GM18867 (cell line): Measurements from ENCODE around the gene PNLIPRP1.

Experiments used
- ATAC-seq: cut with Tn5 transposase; IDR thresholded peaks from one replicate; pipeline ENCODE4 v1.9.1; 2021; ENCODE audit warnings: mild to moderate bottlenecking, moderate library complexity; ENCODE audit not compliant: unreplicated experiment

PNLIPRP1 gene

GRCh38 chr10:116598329-116598728 is 7.6 kb downstream of the PNLIPRP1 start:
- ATAC-seq, result no peak

DNA sequence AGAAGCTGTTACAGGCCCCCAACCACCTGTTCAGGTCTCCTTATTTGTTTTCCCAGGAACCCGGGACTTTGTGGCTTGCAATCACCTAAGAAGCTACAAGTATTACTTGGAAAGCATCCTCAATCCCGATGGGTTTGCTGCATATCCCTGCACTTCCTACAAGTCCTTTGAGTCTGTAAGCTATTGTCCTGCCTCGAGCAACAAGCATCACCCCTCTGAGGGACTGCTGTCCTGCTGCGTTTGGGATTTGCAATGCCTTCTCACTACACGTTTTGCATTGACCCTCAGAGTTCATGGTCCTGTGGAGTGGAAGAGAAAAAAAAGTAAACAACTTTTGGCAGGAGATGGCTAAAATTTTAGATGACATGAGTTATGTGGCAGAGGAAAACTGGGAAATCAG is 9.2 kb downstream of the PNLIPRP1 start:
- ATAC-seq, result no peak

- no peak for ATAC-seq
Measured at GRCh38 chr10:116602648-116603400, 12.1 kb downstream of the PNLIPRP1 start.

DNA sequence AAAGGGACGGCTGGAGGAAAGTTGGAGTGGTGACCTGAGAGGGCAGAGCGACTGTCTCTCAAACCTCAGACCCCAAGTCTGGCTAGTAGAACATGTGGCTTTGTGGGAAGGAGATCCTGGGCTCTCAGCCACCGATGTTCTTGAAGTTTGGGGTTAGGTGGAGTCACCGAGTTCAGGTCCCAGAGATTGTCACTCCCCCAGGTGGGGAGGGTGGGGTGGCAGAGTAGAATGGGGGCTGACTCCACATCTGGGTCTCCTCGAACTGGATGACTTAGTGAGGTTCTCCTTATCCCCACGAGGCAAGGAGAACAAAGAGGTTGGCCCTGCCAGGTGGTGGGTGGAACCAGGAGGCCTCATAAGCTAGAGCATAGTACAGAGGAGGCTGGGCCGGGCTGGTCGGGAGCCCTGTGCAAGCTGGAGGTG is 15.3 kb downstream of the PNLIPRP1 start:
- ATAC-seq, result no peak

- ATAC-seq, result no peak
Measured at GRCh38 chr10:116607336-116607735, 16.6 kb downstream of the PNLIPRP1 start.

DNA sequence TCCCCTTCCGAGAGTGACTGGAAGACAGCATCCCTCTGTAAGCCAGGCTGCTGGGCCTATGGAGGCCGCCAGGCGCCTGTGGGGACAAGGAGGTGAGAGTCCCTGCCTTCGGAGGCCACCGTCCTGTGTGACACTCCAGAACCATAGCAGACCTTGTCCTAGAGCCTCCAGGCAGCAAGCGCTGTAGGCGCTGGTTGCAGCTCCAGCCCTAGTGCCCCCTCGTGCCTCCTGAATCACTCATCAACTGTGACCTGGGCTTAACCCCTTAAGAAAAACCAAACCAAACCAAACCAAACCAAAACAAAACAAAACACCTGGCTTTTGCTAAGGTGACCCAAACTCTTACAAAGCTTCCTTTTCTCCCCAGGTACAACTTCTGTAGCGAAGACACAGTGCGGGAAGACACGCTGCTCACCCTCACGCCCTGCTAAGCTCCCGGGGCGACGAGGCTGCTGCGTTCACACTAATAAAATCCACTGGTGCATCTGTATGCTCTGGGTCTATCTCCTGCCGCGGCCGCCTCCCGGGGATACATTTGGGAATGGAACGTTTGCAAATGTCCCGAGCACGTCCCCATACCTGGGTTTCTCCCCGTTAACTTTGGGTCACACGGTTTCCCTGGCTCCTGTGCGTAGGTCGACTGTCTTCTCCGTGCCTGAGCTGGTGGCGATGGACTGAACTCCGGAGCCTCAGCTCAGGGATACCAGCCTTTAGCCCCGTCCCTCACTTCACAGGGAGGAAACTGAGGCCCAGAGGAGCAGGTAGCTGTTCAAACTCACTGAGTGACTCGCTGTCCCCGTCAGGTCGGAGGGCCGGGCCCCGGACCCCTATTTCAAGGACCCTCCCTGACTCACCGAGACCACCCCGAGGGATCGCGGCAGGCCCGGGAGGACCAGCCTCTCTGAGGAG is 18.2 kb downstream of the PNLIPRP1 start:
- no peak for ATAC-seq

DNA sequence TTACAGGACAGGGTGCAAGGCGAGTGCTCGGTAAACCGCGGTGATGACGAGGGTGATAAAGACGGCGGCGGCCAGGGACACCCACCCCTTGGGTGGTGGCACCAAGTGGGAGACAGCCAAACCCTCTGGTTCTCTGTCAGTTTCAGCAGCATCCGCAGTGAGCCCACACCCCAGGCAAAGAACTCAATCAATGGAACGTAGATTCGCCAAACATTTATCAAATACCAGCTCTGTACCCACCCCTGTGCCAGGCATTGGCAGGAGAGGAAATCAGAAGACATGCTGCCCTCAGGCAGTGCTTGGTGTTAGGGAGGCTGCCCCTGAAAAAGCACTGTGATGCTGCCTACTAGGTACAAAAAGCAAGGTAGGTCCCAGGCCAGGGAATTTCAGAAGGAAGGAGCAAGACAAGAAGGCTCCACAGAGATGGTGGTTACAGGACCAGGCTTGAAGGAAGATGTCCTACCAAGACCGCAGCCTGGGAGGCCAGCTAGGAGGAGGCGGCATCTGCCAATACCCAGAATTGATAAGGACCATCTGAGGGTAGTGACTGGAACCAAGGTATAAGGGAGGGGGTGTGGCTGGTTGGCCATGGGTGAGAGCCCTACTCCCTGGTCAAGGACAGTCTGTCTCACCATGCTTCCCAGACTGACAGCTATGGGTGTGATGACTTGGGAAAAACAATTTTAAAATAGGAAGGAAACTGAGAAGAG is 19.8 kb downstream of the PNLIPRP1 start:
- no peak for ATAC-seq

DNA sequence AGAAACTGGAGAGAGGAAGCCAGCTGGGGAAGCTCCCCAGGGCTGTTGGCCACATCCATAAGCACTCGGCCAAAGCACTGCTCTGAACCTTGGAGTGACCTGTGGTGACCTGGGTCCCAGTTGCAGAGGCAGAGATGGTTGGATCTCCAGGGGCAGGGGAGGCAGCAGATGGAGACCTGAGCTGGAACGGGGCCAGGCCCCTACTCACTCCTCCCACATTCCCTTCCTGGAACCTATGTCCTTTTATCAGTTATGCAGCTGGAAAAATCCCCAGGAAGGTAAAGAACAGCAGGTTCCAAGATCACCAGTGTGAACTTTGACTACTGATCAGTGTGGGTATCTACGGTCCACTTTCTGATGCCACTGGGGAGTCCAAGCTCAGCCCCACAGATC is 20.4 kb downstream of the PNLIPRP1 start:
- no peak for ATAC-seq

DNA sequence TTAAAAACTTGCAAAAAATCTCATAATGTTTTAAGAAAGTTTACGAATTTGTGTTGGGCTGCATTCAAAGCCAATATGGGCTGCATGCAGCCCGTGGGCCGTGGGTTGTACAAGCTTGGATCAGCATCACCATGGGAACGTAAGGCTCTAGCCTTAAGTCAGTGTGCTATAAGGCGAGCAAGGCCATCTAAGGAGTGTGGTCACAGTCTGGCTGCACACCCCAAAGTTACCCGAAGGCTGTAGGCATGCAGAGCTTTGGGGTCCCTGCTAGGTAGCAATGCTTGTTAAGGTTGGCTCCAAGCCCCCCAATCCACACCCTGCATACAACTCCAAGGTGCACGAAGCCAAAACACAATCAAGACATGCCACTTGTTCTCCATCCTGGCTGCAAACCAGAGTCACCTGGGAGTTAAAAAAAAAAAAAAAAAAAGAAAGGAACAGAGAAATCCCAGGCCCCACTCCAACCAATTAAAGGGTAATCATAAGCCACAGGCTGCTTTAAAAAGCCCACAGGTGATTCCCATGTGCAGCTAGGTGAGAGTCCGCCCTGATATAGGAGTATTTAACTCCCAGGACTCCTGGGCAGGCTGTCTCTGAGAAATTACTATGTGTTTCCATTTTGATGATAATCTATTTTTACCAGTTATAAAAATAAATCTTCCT is 21.5 kb downstream of the PNLIPRP1 start:
- no peak for ATAC-seq

- ATAC-seq, result no peak
Measured at GRCh38 chr10:116613471-116613870, 22.7 kb downstream of the PNLIPRP1 start.

GRCh38 chr10:116614796-116615195 is 24.0 kb downstream of the PNLIPRP1 start:
- no peak for ATAC-seq

- ATAC-seq, result no peak
Measured at GRCh38 chr10:116615199-116615776, 24.5 kb downstream of the PNLIPRP1 start.

DNA sequence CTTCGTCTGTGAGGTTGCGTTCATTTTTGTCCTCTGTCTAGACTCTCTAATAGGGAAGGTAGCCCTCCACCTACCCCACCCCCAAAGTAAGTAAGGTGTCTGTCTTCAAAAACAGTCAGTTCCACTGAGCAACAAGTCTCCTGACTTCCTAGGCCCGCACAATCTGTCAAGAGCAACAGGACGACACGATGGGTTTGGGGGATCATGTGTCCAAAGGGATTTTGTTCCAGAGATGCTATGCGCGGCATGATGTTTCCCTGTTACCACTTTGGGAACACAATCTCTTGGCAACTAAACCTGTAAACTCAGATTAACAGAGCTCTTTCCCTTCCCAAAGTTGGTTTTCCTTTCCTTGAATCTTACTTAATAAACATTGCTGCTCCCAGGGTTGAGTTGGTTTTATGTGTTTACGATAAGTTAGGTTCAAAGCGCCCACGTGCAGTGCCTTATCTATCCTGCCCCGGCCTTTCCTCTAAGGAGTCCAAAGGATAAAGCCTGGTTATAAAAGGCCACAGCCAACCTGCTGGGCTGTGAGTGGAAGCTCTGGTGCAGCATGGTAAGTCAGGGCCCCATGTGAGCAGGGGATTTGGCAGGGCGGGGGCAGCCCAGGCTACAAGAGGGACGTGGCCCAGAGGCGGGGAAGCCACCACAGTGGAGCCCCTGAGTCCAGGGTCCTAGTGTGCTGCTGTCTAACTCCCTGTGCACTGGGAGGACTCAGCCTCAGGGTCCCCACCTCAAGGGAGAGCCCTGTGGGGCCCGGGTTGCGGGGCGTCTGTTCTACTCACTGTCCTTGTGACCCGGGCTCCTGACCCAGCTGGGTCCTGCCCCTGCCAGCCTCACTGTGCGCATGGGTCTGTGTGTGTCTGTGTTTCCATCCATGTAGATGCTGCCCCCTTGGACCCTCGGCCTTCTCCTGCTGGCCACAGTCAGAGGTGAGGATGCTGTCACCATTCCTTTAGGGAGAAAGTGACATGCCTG is 30.0 kb downstream of the PNLIPRP1 start, which contains the start of gene PNLIPRP2:
TSS of gene PNLIPRP2 (plus strand) at position 531 of the 978 bp plus-strand sequence.
- ATAC-seq, result no peak

DNA sequence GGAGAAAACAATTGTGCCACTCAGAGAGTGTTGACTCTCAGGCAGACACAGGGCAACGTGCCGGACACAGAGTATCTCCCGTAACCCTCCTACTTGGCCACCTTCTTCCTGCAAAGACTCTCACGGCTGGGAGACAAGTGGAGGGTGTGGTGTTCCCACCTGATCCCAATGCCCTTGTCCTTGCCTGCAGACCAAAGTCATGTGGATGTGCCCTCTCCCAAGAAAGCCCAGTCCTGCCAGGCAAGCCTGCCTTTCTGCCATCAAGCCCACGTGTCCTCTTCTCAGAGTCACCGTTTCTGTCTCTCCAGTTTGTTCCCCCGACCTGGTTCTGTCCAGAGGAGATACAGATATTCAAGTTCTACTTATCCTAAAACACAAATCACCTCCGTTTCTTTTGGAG is 30.7 kb downstream of the PNLIPRP1 start:
- no peak for ATAC-seq

DNA sequence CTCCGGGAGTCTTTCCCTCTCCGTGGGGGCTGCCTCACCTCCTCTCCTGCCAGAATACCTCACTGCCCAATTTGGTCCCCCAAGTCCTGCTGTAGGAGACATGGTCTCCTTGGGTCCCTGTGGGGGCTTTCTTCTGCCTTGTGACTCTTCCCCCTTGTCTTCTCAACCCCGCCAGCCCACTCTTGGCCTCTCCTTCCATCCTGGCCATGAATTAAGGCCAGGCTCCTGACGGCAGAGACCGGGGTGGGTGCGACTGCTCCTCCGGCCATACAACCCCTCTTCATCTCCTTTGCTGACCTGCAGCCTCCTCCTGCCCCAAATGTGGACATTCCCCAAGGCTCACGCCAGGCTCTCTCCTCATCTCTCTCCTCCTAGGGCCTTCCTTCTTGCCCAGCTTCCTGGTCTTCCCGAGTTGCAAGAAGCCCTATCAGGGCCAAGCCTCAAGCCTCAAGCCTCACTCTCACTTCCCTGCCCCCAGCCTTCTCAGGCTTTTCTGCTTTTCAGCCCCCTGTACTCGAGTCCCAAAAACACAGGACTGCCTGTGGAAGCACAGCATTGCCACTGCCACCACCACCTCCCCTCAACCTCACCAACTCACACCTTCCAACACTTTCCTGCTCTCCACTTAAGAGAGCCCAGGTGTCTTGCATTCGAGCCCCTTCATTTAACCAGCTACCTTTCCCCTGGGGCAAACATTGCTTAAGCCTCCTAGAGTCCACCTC is 31.3 kb downstream of the PNLIPRP1 start:
- ATAC-seq, result no peak

GRCh38 chr10:116625845-116626244 is 35.1 kb downstream of the PNLIPRP1 start:
- no peak for ATAC-seq

- no peak for ATAC-seq
Measured at GRCh38 chr10:116626815-116627214, 36.1 kb downstream of the PNLIPRP1 start.

GRCh38 chr10:116627386-116627933 is 36.7 kb downstream of the PNLIPRP1 start:
- ATAC-seq, result no peak
